OCI-LY3 (cell line): ENCODE results near the gene OR13C9.
"Not testable (repeated sequence)": the region's sequence is repeated elsewhere in the genome, so short reads cannot be mapped to it uniquely, and the experiment has no call there.

ENCODE experiments used
- H2AFZ ChIP-seq: fragments of 200-600, 300-600 bp; shearing (Covaris generic); 2 replicates; pipeline ENCODE4 v1.6.0; 2014; ENCODE audit warnings: antibody characterized with exemption, low read depth, low read length
- H3K27ac ChIP-seq: fragments of 200-600, 300-600 bp; sonication (generic); 2 replicates; pipeline ENCODE4 v1.5.1; 2014; ENCODE audit warnings: mild to moderate bottlenecking, low read length, moderate library complexity, mixed read lengths
- H3K27me3 ChIP-seq: fragments of 200-600, 300-600 bp; sonication (generic); 2 replicates; pipeline ENCODE4 v1.6.1; 2014; ENCODE audit warnings: low read depth, low read length, mixed read lengths
- H3K36me3 ChIP-seq: fragments of 200-600, 300-600 bp; sonication (generic); replicated peaks from 2 replicates; pipeline ENCODE3; 2014; ENCODE audit warnings: low read depth, low read length, mixed read lengths
- H3K4me1 ChIP-seq: fragments of 300-600, 200-600 bp; sonication (generic); 2 replicates; pipeline ENCODE4 v1.6.1; 2014; ENCODE audit warnings: low read length, mixed read lengths
- H3K4me2 ChIP-seq: fragments of 200-600, 300-600 bp; sonication (generic); 2 replicates; pipeline ENCODE4 v1.6.1; 2014; ENCODE audit warnings: low read length, mixed read lengths
- H3K4me3 ChIP-seq: fragments of 300-600, 200-600 bp; sonication (generic); 2 replicates; pipeline ENCODE4 v1.5.1; 2014; ENCODE audit warnings: antibody characterized with exemption, mild to moderate bottlenecking, low read length, moderate library complexity
- H3K79me2 ChIP-seq: fragments of 300-600, 200-600 bp; shearing (Covaris generic); 2 replicates; pipeline ENCODE4 v1.6.1; 2014; ENCODE audit warnings: mild to moderate bottlenecking, low read length, mixed read lengths
- H3K9ac ChIP-seq: fragments of 300-600, 200-600 bp; shearing (Covaris generic); 2 replicates; pipeline ENCODE4 v1.6.0; 2014; ENCODE audit warnings: mild to moderate bottlenecking, low read length, moderate library complexity
- H3K9me3 ChIP-seq: fragments of 200-600, 300-600 bp; shearing (Covaris generic); 2 replicates; pipeline ENCODE4 v1.6.1; 2014; ENCODE audit warnings: low read length, mixed read lengths; ENCODE audit not compliant: insufficient read depth
- H4K20me1 ChIP-seq: fragments of 200-600, 300-600 bp; sonication (generic); 2 replicates; pipeline ENCODE4 v1.6.1; 2016; ENCODE audit warnings: low read length, mixed read lengths; ENCODE audit not compliant: insufficient read depth
- CTCF ChIP-seq: fragments of 200-600, 300-600 bp; sonication (generic); IDR thresholded peaks from 2 replicates; pipeline ENCODE4 v1.5.1; 2014; ENCODE audit warnings: antibody characterized with exemption, low read length, low read depth
- EZH2phosphoT487 ChIP-seq: fragments of 200-600 bp; shearing (Covaris generic); IDR thresholded peaks from 2 replicates; pipeline ENCODE4 v1.6.1; 2018; ENCODE audit warnings: antibody characterized with exemption, mixed run types, low read depth

OR13C9 gene

GRCh38 chr9:104618104-104618503, at the start of gene OR13C9:
TSS of gene OR13C9 (minus strand) at chr9:104618204. CDS start at chr9:104618204, 0 bp downstream.
- H3K79me2 ChIP-seq = no peaks in the 10 kb centered on the region
- H3K36me3 ChIP-seq = no peaks in the 10 kb centered on the region
- H3K9me3 ChIP-seq = no peaks in the 10 kb centered on the region
- H3K27me3 ChIP-seq = no peaks in the 10 kb centered on the region
- H4K20me1 ChIP-seq = no peaks in the 10 kb centered on the region
- no peak within 1 kb of the TSS for H2AFZ ChIP-seq
- H3K4me2 ChIP-seq = no peak within 1 kb of the TSS
- H3K4me3 ChIP-seq = no peak within 1 kb of the TSS
- H3K27ac ChIP-seq = no peak within 1 kb of the TSS
- no peak within 1 kb of the TSS for H3K9ac ChIP-seq
- no peaks in the 10 kb centered on the region for H3K4me1 ChIP-seq
- TF ChIP-seq CTCF (no peak), EZH2phosphoT487 (no peak)

GRCh38 chr9:104658496-104659195, 40.6 kb upstream of the OR13C9 start:
- Histone ChIP-seq H3K79me2 (no peaks in the 10 kb centered on the region), H3K36me3 (no peaks in the 10 kb centered on the region), H4K20me1 (no peaks in the 10 kb centered on the region), H3K4me3 (no peak overlapping the region), H3K4me1 (no peaks in the 10 kb centered on the region), H2AFZ (no peak overlapping the region), H3K27me3 (no peaks in the 10 kb centered on the region), H3K9ac (no peak overlapping the region), H3K9me3 (no peaks in the 10 kb centered on the region), H3K4me2 (no peak overlapping the region), H3K27ac (no peak overlapping the region)
- no peak for TF ChIP-seq EZH2phosphoT487
- no peak for TF ChIP-seq CTCF

- Histone ChIP-seq H3K79me2 (no peaks in the 10 kb centered on the region), H3K4me2 (no peak overlapping the region), H2AFZ (no peak overlapping the region), H3K4me3 (no peak overlapping the region), H3K27me3 (no peaks in the 10 kb centered on the region), H3K27ac (no peak overlapping the region), H4K20me1 (no peaks in the 10 kb centered on the region), H3K36me3 (no peaks in the 10 kb centered on the region), H3K4me1 (no peaks in the 10 kb centered on the region), H3K9me3 (no peaks in the 10 kb centered on the region), H3K9ac (no peak overlapping the region)
- TF ChIP-seq EZH2phosphoT487 (no peak), CTCF (no peak)
Measured at GRCh38 chr9:104635456-104635855, 17.5 kb upstream of the OR13C9 start.

- H2AFZ ChIP-seq = no peak overlapping the region
- H3K9ac ChIP-seq = no peak overlapping the region
- H3K4me2 ChIP-seq = no peak overlapping the region
- no peaks in the 10 kb centered on the region for H4K20me1 ChIP-seq
- no peaks in the 10 kb centered on the region for H3K79me2 ChIP-seq
- H3K9me3 ChIP-seq = no peaks in the 10 kb centered on the region
- no peak overlapping the region for H3K4me3 ChIP-seq
- H3K36me3 ChIP-seq = no peaks in the 10 kb centered on the region
- no peaks in the 10 kb centered on the region for H3K4me1 ChIP-seq
- no peak overlapping the region for H3K27ac ChIP-seq
- no peaks in the 10 kb centered on the region for H3K27me3 ChIP-seq
- no peak for TF ChIP-seq CTCF
- no peak for TF ChIP-seq EZH2phosphoT487
Measured at GRCh38 chr9:104633976-104634520, 16.0 kb upstream of the OR13C9 start.

GRCh38 chr9:104625964-104626363, 8.0 kb upstream of the OR13C9 start:
- H3K4me3 ChIP-seq, H3K79me2 ChIP-seq, H3K27ac ChIP-seq, H4K20me1 ChIP-seq, H3K27me3 ChIP-seq, H3K4me1 ChIP-seq, H3K9me3 ChIP-seq, H3K36me3 ChIP-seq, H3K9ac ChIP-seq, H2AFZ ChIP-seq, H3K4me2 ChIP-seq: not testable (repeated sequence)
